ENCODE measurements around the gene THRAP3.

The THRAP3 gene

DNA sequence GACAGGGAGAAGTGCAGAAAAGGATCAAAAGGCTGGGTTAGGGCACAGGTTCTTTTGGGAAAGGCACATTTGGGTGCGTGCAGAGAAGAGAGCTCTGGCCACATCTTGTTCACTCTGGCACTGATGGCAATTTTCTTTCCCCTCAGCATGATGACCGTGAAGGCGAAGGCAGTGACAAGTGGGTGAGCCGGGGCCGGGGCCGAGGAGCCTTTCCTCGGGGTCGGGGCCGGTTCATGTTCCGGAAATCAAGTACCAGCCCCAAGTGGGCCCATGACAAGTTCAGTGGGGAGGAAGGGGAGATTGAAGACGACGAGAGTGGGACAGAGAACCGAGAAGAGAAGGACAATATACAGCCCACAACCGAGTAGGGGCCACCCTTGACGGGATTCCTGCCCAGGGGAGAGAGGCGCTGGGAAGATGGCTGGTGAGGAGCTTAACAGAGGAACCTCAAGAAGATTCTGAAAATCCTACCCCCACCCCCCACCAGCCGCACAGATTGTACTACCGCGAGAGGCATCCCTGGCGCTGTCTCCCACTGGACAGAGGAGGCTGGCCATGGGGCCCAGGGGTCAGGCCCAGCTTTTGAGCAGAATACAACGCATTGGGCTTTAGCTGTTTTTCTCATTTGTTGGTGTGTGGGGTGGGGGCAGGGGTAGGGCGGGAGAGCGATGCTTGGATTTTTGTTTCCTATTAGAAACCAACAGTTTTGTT is 79.6 kb downstream of the THRAP3 start:
- DNase-seq = no peak

DNA sequence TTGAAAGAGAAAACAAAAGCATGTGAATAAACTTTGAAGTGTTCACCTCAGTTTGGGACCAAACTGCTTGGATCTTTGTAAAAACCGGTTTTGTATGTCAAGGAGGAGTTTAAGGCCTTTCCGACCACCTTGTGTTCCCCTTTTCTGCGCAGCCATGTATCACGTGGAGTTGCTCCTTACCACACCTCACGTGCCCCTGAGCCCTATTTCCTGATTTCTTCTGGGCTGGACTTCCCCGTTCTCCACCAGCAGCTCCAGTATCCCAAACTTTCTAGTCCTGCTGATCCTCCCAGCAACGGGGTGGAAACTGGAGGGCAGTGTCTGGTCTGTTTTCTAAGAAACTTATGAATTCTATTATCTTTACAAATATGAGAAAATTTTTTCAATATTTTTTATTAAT is 80.3 kb downstream of the THRAP3 start:
- DNase-seq = no peak

- DNase-seq = no peak
Observed at GRCh38 chr1:36304970-36305914, 81.0 kb downstream of the THRAP3 start.

DNA sequence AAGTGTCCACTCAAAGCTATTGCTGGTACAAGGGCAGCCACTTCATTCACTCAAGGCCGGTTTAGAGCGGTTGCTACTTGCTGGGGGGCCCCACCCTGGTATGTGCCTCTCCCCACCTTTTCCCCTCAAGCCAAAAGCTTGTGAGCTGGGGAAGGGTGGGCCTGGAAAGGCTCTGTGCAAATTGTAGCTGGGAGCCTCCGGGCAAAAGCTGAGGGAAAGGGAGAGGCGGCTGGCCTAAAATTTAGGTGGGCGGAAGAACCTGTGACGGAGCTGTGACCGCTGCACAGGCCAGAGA is 81.6 kb downstream of the THRAP3 start:
- no peak for DNase-seq

GRCh38 chr1:36306210-36306901 is 82.1 kb downstream of the THRAP3 start, which contains the start of gene SH3D21:
SH3D21 (plus strand) TSS chr1:36306368; CDS start chr1:36306421, 53 bp downstream.
- peak; percentile 36 for DNase-seq

- peak; percentile 89 for DNase-seq
Observed at GRCh38 chr1:36306902-36307456, 82.7 kb downstream of the THRAP3 start.

- no peak for DNase-seq
Observed at GRCh38 chr1:36307601-36308330, 83.5 kb downstream of the THRAP3 start.

DNA sequence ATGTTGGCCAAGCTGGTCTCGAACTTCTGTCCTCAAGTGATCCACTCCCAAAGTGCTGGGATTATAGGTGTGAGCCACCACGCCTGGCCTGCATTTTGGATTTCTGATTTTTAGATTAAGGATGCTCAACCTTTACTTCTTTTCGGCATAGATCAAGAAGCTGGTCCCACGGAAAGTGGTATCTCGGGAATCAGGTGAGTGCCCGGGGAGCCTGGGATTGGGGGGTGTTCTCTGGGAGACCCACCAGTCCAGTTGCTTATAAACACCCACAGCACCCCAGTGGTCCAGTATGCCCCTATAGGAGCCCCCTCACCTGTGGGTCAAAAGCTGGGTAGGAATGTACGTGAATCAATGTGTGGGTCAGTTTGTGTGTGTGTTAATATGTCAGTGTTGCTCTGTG is 85.2 kb downstream of the THRAP3 start:
- DNase-seq = no peak

GRCh38 chr1:36320291-36320761 is 96.1 kb downstream of the THRAP3 start:
- no peak for DNase-seq

DNA sequence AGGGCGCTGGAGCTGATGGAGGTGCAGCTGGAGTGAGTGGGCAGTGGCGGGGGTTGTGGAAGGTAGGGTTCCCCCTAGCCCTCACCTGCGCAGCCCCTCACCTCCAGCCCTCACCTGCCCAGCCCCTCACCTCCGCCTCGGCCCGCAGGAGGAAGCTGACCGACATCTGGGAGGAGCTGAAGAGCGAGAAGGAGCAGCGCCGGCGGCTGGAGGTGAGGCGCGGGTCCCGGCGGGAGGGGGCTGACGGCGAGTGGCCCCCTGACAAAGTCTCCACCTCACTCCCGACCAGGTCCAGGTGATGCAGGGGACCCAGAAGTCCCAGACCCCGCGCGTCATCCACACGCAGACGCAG is 96.5 kb downstream of the THRAP3 start:
- DNase-seq = no peak

DNA sequence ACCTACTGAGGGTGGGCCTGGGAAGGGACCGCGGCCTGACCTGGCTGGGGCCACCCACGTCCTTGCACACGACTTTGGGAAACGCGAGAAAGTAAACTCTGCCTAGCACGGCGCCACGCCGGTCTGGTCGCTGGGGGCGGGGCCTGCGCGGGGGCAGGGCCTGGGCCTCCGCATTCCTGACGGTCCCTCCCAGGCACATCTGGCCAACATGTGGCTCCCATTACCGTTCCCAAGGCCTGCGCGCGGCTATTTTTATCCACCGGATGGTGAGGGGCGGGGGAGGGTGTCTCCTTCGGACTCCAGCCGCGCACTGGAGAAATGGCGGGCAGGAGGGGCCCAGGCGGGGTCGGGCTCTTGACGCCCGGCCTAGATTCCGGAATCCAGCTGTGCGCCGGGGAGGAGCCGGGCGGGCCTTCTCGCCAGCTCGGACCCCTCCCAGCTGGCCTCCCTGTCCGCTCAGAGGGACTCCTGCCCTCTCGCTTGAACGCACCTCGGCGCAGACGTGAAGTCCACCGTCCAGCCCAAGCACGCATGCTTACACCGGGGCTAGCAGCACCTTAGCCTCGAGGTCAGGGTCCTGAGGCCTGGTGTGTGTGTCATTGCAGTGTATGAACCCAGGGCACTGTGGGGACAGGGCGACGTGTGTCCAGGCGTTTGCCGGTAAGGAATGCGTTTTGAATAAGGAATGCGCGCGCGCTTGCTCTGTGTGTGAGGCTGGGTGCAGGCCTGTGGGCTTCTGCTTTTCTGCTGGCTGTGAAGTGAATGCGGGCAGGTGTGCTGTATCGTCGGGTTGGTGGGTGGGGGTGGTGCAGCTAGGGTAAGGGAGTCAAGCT is 97.1 kb downstream of the THRAP3 start:
- DNase-seq = no peak

GRCh38 chr1:36322041-36322785 is 98.0 kb downstream of the THRAP3 start:
- no peak for DNase-seq

- DNase-seq = no peak
Observed at GRCh38 chr1:36322786-36323635, 98.8 kb downstream of the THRAP3 start.

GRCh38 chr1:36323636-36324352 is 99.6 kb downstream of the THRAP3 start, which contains the start of gene EVA1B:
EVA1B (minus strand) TSS chr1:36323645; CDS start chr1:36323037, 608 bp downstream.
- peak; percentile 34 for DNase-seq

DNA sequence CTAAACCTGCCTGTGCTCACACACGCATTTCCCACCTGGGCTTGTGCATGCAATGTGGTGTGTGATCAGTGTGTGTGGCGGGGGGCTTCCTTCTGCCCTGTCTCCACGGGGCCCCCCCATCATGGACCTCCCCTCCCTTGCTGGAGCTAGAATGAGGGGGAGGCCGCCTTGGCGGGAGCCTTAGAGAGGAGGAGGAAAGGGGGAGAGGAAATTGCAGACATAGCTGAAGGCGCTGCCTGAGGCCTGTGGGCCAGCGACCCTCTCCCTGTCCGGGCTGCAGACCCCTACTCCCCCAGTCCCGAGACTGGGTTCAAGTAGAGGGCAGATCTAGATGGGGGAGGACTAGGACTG is 100.1 kb downstream of the THRAP3 start:
- DNase-seq = no peak

- DNase-seq = no peak
Observed at GRCh38 chr1:36326499-36326898, 102.3 kb downstream of the THRAP3 start.

GRCh38 chr1:36327421-36328087 is 103.3 kb downstream of the THRAP3 start:
- no peak for DNase-seq

- no peak for DNase-seq
Observed at GRCh38 chr1:36328088-36328480, 103.8 kb downstream of the THRAP3 start.
